Erythroblast (primary cell): ENCODE data around the gene TMEM156.
"Not testable (repeated sequence)": the region's sequence is repeated elsewhere in the genome, so short reads cannot be mapped to it uniquely, and the experiment has no call there.

Experiments used
- DNase-seq, 2 experiments: peaks; one replicate each; lab custom pipeline; 2025; lab: John Stamatoyannopoulos, UW
- GATA1 ChIP-seq: IDR thresholded peaks from 2 replicates; pipeline ENCODE4 v1.6.1; 2011; ENCODE audit warnings: low read depth, mild to moderate bottlenecking, control low read depth, low read length, moderate library complexity
- POLR2A ChIP-seq: IDR thresholded peaks from 2 replicates; pipeline ENCODE4 v1.6.1; 2011; ENCODE audit warnings: mild to moderate bottlenecking, low read length

The TMEM156 gene

DNA sequence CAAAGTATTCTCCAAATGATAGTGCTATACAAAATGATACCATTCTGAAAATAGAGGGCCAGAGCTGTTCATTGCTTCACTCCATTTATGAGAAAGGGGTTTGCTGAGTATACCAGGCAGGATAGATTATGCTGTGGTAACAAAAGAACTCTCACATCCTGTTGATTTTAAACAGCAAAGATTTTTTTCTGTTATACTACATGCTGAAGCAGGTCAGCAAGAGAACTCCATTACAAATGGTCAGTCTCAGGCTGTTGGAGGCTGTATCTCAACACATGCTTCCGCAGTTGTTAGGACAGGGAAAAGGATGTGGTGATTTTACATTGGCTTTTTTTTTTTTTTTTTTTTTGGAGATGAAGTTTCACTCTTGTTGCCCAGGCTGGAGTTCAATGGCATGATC, 16.1 kb upstream of the TMEM156 start:
- no peak for TF ChIP-seq GATA1
- no peak for TF ChIP-seq POLR2A
- DNase-seq: no peak

DNA sequence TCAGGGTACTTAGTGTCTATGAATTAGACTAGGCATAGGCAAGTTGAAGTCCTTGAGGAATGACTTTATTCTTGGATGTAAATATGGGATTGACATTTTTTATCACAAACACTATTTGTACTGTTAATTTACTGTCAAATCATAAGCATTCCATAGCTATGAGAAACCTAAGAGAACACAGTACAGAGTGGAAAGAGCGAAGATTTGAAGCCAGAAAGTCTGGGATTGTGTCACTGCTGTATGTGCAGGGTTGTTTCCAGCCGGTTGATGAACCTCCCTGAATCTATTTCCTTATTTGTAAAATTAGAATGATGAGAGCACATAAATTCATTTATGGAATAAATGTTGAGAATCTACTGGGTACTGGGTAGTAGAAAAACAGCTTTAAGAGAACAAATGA, 15.5 kb upstream of the TMEM156 start:
- no peak for DNase-seq
- TF ChIP-seq POLR2A (no peak), GATA1 (no peak)

DNA sequence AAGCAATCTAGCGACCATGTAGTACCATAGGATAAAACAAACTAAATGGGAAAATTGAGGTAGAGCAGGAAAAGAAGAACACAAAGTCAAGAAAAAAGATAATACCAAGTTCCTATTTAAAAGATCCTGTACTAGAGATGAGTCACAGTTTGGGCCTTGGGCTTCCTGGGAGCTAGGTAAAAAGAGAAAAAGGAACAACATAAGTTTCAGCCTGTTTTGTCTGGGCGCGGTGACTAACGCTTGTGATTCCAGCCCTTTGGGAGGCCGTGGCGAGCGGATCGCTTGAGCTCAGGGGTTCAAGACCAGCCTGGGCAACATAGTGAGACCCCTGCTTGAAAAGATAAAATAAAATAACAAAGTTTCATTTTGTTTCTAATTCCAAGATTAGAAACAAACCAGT, 14.0 kb upstream of the TMEM156 start:
- TF ChIP-seq POLR2A (no peak), GATA1 (no peak)

DNA sequence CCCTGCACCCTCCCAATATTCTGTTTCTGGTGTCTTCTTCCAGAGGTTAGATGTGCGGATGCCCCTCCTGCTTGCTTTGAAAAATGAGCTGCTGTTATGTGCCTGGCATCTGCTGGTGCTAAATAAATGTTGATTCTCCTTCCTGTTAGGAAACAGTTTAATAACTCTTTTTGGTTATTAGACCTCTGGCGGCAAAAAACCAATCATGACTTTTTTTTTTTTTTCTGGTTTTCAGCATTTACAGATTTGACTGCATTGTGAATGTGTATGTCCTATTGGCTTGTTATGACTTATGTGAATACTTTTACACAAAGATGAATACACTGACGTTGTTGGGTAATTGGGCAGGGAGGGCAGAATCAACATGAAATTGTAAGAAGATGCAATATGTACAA, 13.6 kb upstream of the TMEM156 start:
- DNase-seq: no peak

More for the DNA sequence above, 14.0 kb upstream of the TMEM156 start:
- no peak for DNase-seq

DNA sequence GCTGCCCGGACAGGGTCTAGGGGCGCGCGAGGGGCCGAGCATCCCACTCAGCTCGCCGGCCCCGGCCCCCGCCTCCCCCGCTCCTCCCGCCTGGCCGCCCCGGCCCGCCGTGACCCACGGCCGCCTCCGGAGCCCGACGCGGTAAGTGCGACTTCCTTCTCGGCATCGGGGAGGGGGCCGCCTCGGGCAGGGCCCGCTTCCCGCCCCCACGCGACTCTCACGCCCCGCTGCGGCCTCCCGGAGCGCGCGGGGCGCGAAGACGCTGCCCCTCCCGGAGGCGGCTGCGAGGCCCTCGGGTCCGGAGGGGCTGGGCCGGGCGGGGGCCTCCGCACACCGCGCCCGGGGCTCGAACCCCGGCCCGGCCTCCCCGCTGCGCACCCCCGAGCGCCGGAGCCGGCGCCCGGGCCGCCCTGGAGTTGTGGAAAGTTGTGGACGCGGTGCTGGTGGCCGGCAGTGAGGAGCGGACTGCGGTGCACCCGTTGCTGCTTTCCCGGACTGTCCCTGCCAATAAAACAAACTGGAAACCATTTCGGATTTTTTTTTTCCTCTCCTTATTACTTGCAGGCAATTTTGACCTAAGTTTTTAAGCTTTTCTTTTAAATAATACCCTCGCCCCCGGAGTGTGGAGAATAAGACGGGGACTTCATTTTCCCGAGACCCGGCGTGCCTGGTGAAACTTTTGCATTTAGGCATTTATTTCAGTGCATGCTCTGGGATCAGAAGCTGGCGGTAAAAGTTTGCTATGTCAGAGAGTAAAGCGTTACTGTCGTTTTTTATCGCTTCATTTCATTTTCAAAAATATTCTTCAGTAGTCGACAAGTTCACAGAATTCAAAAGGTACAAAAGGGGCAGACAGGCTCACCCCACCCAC, 13.0 kb upstream of the TMEM156 start:
- DNase-seq: peak; percentile 57 to 62
- TF ChIP-seq GATA1 (no peak), POLR2A (no peak)

More for the DNA sequence above, 13.6 kb upstream of the TMEM156 start:
- TF ChIP-seq GATA1 (no peak), POLR2A (no peak)

DNA sequence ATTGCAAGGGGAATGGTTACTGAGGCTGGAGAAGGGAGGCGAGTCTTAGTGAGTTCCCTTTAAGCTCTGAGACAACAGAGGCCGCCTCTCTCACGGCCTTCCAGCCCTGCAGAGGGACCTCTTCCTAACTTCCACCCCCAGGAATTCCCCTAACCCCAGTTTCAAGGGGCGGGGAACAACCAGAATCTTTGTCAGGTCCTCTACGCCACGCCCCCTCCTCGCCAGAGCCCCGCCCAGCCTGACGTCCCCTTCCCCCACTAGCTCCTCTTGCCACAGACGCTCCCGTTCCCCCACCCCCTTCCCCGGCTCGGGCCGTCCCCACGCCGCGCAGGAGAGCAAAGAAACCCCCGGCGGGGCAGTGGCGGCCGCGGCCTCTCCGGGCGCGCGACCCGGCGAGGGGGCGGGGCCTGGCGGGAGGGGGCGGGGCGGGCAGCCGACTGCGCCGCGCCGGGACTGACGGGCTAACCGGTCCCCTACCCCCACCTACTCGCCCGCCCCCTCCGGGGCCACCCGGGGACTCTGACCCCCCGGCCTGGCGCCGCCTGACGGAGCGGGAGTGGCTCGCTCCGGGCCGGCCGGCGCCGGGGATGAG, 12.3 kb upstream of the TMEM156 start:
- peak; percentile 75 to 80 for DNase-seq
- TF ChIP-seq POLR2A (no peak), GATA1 (no peak)

DNA sequence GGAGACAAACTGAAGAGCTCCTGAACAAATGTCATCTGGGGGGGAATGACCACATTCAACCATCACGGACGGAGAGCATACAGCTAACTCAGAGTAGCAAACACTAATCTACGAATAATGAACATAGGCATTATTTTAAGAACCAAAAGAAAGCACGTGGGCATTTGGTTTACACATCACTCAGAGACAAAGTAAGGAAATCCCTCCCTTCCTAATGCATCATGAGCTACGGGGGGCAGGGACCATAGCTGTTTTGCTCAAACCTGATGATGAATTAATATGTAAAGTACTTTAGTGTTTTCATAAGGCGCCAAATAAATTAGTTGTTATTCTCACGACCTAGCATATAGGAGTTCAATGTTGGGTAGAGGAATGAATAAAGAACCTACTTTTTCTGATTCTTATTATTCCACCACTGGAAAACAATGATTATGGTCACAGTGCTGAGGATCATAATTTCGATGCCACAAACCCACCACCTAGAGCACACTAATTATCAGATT, 11.7 kb upstream of the TMEM156 start:
- TF ChIP-seq POLR2A (no peak), GATA1 (no peak)

DNA sequence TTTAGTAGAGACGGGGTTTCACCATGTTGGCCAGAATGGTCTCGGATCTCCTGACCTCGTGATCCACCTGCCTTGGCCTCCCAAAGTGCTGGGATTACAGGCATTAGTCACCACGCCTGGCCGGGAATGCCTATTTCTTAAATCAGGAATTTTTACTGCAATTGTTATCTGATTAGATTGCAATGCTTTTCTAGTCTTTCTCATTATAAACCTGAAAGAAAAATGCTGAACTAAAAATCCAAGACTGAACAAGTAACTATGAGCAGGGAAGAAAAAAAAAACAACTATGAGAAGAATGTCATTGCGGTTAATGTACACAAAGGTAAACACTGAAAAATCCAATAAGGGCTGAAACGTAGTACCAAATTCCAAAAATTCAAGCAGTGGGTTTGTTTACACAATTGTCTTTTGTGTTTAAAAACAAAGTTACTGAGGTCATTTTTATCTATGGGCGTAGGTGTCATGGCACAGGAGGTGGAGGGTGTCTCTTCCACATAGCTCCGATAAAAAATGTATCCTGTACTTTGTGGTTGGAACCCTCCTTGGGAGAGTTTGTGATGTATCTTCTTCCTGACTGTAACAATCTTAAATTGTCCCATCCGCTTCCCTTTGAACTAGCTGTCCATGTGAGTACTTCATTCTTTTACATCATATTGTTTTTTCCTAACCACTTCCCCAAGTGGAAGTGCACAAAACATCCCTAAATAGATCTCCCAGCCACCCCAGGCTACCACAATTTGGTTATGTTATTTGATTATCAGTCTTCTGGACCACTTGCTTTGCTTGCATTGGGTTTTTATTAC, 11.1 kb upstream of the TMEM156 start:
- TF ChIP-seq POLR2A: no peak
- no peak for TF ChIP-seq GATA1
- no peak for DNase-seq

More for the DNA sequence above, 11.7 kb upstream of the TMEM156 start:
- DNase-seq: peak in 1 of 2 experiments; percentile 39

DNA sequence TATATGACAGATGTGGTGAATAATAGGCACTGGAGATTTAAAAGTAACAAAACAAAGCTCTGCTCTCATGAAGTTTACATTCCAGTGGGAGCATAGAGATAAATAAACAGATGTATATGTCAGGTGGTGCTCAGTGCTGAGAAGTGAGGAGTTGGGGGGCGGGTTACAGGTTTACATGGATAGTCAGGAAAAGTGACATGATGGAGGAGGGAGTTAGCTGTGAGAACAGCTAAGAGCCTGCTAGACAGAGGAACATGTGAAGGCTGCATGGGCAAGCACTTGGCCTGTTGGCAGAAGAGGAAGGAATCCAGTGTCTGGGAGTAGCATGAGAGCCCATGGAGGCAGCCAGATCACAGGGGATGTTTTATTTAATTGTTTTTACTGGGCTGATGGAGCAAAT, 10.2 kb upstream of the TMEM156 start:
- no peak for DNase-seq
- no peak for TF ChIP-seq GATA1
- no peak for TF ChIP-seq POLR2A

DNA sequence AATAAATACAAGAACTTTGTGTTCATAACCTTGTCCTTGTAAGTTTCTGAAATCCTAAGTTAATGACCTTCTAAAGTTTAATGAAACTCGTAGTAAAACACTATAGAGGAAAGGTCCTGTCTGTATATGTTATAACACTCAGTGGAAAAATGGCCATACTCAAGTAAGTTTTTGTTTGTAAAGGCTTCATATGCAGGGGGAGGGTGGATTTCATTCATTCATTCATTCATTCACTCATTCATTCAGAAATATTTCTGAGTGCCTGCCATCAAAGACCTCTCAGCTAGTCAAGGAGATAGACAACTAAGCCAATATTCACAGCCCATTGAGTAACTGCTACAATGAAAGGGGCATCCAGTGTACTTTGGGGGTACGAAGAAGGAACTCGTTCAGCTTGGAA, 6.9 kb upstream of the TMEM156 start:
- TF ChIP-seq POLR2A: no peak
- TF ChIP-seq GATA1: no peak
- DNase-seq: no peak

DNA sequence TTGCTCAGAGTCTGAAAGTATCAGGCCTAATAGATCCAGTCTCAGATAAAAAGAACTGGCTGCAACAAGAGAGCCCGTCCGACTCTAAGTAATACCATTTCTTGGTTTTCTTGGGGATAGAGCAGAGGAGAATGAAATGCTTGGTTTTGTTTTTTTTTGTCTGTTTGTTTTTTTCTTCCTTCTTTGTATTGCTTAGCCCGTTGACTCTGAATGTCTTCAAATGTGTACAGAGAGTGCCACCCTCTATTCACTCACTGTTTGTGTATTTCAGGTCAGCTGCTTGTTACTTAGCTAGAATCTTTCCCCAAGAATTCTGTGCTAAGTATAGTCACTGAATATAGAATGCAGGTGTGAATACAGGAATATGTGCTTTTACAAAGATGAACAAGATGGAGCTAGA, 5.7 kb upstream of the TMEM156 start:
- DNase-seq: no peak
- no peak for TF ChIP-seq POLR2A
- TF ChIP-seq GATA1: no peak

DNA sequence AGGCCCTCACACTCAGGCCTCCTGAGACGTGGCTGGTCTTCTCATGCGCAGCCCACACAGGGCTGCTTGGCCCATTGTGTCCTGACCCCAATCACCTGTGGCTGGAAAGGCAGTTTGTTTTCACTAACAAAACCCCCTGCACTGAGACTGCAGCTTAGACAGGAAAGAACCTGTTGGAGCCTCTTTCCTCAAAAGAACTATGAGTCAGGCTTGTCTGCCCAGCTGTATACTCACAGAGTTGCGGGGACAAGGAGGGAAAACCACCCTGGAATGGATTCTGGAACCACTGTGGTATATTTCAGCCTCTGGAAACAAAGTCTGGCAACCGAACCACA, 5.2 kb upstream of the TMEM156 start:
- no peak for DNase-seq
- TF ChIP-seq GATA1: no peak
- TF ChIP-seq POLR2A: no peak

DNA sequence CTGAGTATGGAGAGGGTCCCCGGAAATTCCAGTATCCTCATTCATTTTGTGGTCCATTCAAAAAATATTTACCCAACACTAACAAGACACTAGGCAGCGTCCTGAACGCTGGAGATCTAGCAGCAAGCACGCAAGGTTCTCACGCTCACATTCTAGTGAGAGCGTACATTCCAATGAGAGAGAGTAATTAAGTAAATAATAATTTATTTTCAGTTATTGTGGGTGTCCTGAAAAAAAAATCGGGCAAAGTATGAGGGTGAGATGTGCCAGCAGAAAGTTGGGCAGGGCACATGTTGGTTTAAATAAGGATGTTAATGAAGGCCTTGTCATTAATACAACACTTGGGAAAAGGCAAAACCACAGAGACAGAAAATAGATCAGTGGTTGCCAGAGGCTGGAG, 4.0 kb upstream of the TMEM156 start:
- no peak for TF ChIP-seq GATA1
- TF ChIP-seq POLR2A: no peak
- no peak for DNase-seq

DNA sequence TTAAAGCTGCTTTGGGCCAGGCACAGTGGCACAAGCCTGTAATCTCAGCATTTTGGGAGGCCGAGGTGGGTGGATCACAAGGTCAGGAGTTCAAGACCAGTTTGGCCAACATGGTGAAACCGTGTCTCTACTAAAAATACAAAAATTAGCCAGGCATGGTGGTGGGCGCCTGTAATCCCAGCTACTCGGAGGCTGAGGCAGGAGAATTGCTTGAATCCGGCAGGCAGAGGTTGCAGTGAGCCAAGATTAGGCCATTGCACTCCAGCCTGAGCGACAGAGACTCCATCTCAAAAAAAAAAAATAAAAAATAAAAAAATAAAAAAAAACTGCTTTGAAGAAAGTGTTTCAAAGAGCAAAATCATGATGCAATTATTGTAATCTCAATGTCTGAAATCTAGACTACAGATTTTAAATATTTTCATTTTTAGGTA, 604 bp downstream of the TMEM156 start:
- not testable (repeated sequence) for DNase-seq
